Breast epithelium (tissue), 3 donors: ENCODE measurements around the gene CPSF2.
A peak's percentile ranks its signal among the peaks of the same experiment; 100 is the strongest.

ENCODE experiments used
- POLR2A ChIP-seq: fragments of 450-650 bp; IDR thresholded peaks from one replicate; pipeline ENCODE4 v1.6.1; 2016; ENCODE audit warnings: antibody characterized with exemption, mild to moderate bottlenecking, moderate library complexity
- TF ChIP-seq, protein P1 (sequence below), 3 donors: fragments of 450-650 bp; IDR thresholded peaks; one replicate each; pipeline ENCODE4 v1.5.1; 2016 to 2017; ENCODE audit warnings: antibody characterized with exemption in 3 of 3, mild to moderate bottlenecking in 3 of 3, moderate library complexity in 3 of 3

GRCh38 chr14:92135269-92135668 is 13.5 kb downstream of the CPSF2 start:
- TF ChIP-seq, protein P1, sequence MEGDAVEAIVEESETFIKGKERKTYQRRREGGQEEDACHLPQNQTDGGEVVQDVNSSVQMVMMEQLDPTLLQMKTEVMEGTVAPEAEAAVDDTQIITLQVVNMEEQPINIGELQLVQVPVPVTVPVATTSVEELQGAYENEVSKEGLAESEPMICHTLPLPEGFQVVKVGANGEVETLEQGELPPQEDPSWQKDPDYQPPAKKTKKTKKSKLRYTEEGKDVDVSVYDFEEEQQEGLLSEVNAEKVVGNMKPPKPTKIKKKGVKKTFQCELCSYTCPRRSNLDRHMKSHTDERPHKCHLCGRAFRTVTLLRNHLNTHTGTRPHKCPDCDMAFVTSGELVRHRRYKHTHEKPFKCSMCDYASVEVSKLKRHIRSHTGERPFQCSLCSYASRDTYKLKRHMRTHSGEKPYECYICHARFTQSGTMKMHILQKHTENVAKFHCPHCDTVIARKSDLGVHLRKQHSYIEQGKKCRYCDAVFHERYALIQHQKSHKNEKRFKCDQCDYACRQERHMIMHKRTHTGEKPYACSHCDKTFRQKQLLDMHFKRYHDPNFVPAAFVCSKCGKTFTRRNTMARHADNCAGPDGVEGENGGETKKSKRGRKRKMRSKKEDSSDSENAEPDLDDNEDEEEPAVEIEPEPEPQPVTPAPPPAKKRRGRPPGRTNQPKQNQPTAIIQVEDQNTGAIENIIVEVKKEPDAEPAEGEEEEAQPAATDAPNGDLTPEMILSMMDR (IDR thresholded peaks at IDR 0.05): peak in 2 of 3 donors; percentile 22 to 30
- no peak for TF ChIP-seq POLR2A
